Measurements from ENCODE around the gene TWNK. TPM values are rescaled to one million over a fixed set of nuclear protein-coding genes. Genes with fewer than 3 reads are reported as not detected.
"Not testable (repeated sequence)": the region's sequence is repeated elsewhere in the genome, so short reads cannot be mapped to it uniquely, and the experiment has no call there.

The TWNK gene
- polyA plus RNA-seq, 1 donor = 16.3 TPM

DNA sequence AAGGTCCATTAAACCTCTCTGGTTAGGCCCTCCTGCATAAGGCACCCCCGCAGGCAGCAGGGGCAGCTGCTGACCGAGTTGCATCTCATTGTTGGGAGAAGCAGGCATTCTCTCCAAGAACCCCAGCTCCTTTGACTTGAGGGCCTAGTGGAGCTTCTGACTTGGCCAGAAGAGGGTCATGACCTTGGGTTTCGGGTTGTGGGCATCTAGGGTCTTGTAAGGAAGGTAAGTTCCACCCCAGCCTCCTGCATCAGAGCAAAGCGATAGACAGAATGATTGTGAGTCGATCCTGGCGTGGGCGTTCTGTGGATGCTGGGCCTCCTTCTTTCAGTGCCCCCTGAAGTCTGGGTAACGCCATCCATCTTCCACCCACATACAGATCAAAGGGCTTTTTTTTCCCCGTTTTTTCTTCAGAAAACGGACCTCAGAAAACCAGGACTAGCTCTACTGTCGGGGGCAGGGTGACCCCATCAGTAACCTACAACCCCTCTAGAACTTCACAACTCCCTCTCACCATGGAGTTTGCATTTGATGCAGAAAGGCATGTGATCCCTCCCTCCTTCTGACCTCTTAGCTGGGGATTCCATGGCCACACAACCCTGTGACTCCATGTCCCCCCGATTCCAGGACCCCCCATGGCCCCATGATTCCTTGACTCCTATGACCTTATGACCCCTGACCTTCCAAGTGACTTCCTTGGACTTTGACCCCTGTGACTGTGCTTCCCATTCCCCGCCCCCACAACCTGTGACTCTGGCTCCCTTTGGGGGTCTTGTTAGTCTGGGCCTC lies 15.0 kb upstream of the TWNK start:
- no peak for DNase-seq

GRCh38 chr10:100972904-100973535 lies 14.3 kb upstream of the TWNK start:
- no peak for DNase-seq

DNA sequence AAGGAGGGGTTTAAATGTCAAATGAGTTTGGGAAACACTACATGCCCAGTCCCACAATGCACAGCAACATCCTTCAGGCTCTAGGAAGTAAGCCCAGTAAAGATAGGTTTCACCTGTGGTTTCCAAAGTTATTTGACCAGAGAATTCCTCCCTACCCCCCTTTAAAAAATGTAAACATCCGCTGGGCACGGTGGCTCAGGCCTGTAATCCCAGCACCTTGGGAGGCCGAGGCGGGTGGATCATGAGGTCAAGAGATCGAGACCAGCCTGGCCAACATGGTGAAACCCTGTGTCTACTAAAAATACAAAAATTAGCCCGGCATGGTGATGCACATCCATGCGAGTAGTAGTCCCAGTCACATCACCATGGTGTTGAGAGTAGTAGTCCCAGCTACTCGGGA lies 11.9 kb upstream of the TWNK start:
- DNase-seq = not testable (repeated sequence)

DNA sequence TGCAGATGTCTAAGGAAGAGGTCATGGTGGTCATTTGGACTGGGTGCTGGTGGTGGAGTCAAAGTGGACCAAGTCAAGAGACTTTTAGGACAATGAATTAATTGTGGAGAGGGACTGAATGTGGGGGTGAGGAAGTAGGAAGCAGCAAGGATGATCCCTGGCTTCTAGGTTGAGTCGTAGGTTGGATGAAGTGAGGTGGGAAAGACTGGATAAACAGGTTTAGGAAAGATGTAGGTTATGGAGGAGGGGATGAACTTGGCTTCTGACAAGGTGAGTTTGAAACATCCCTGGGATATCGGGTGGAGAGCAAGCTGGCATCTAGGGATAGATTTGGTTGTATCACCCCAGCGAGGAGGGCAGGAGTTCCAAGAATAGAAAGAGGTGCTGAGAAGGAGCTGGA lies 10.4 kb upstream of the TWNK start:
- DNase-seq = no peak

- no peak for DNase-seq
These were observed 9.9 kb upstream of the TWNK start for GRCh38 chr10:100977436-100977835.

DNA sequence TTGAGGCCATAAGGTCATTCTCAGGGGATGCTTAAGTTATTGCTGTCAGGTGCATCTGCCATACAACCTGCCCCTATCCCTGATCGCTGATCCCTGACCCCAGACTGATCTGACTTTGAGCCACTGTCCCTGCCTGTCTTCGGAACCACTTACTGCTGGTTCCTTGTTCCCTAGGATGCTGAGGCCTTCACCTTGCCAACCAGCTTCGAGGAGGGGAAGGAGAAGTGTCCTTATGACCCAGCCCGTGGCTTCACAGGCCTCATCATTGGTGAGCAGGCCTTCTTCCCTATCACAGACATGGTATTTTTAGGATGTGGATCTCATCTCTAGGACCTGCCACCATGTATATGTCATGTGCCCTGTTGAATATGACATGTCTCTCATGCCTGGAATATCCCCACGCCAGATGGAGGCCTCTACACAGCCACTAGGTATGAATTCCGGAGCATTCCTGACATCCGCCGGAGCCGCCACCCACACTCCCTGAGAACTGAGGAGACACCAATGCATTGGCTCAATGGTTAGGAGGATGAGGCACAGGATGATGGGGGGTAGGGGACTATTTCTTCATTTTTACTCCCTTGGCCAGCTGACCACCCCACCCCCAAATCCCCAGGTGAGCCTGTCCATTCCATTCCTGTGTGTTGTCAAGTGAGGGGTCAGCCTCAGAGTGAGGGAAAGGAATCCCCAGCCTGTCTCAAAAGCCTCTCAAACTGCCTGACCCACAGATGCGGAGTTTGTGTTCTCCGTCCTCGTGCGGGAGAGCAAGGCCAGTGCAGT lies 9.0 kb upstream of the TWNK start:
- no peak for DNase-seq

GRCh38 chr10:100978901-100979195 lies 8.5 kb upstream of the TWNK start:
- no peak for DNase-seq

- DNase-seq = no peak
These were observed 7.5 kb upstream of the TWNK start for GRCh38 chr10:100979791-100980272.

DNA sequence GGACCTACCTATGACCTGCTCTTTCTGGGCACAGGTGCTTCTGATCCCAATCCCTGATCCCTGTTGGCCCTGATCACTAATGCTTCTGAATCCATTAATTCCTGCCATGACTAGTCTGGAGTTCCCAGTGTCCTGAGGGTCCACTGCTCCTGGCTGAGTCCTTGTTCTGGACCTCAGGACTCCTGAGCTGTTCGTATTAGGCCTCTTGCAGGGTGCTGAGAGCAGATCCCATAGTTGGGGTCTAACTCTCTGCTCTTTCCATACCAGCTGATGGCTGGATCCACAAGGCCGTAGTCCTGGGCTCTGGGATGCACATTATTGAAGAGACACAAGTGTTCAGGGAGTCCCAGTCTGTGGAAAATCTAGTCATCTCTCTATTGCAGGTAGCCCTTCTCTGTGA lies 7.0 kb upstream of the TWNK start:
- no peak for DNase-seq

DNA sequence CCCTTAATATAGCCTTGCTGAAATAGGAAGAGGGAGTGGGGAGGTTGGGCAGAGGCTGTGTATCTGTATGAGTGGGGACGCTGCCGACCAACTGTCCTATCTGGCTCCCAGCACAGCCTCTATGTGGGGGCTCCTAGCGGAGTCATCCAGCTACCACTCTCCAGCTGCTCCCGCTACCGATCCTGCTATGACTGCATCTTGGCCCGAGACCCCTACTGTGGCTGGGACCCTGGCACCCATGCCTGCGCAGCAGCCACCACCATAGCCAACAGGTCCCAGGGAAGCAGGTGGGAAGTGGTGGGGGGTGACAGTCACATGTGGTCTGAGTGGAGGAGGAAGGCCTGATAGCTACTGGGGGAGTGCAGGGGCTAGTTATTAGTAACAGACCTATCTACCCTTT lies 6.6 kb upstream of the TWNK start:
- DNase-seq = no peak

GRCh38 chr10:100981178-100981772 lies 6.1 kb upstream of the TWNK start:
- no peak for DNase-seq

GRCh38 chr10:100982916-100983830 lies 4.2 kb upstream of the TWNK start:
- DNase-seq = no peak

GRCh38 chr10:100983868-100984671 lies 3.3 kb upstream of the TWNK start:
- DNase-seq = no peak

DNA sequence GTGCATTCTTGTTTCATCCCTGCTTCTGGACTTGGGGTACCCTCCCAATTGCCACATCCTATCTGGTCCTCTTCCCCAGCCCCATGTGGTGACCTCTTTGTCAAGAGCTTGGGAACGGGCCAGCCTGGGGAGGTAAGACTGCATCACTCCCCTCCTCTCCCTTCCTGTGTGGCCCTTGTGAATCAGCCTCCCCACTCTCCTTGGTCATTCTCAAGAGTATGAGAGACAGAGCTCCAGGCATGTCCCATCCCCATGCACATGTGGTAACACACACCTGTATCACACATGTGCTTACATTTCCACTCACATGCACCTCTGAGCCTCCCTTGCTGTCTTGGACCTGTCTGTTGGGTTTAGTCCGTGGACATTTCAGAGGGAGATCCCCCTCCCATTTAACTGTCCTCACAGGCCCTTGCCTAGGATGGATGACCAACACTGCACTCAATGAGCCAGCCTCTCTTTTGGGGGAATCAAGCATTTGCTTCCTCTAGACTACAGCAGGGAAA lies 2.6 kb upstream of the TWNK start:
- DNase-seq = no peak

DNA sequence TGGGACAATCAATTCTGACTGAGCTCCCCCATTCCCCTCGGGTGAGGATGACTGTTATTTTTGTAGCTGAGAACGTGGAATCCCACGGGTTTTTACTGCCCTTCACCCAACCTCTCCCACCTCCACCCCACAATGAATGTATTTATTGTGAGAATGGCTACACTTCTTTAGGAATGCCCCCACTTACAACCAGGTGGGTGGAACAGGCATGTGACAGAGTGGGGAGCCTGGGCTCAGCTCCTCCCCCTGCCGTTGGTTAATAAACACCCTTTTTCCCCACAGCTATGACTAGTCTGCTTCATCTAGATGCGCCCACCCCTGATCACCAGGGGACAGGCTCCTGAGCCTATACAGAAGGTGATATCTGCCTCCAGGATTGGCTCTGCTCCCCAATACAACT lies 2.0 kb upstream of the TWNK start:
- DNase-seq = no peak

- no peak for DNase-seq
These were observed 756 bp upstream of the TWNK start for GRCh38 chr10:100986623-100986951.

GRCh38 chr10:100987685-100988049 lies 324 bp downstream of the TWNK start:
- no peak for DNase-seq

DNA sequence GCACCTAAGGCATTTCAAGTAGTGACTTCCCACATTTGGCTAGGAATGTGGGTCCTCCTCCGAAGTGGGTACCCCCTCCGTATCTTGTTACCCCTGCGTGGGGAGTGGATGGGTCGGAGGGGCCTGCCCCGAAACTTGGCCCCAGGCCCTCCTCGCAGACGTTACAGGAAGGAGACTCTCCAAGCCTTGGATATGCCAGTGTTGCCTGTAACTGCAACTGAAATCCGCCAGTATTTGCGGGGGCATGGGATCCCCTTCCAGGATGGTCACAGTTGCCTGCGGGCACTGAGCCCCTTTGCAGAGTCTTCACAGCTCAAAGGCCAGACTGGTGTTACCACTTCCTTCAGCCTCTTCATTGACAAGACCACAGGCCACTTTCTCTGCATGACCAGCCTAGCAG lies 823 bp downstream of the TWNK start:
- DNase-seq = no peak

DNA sequence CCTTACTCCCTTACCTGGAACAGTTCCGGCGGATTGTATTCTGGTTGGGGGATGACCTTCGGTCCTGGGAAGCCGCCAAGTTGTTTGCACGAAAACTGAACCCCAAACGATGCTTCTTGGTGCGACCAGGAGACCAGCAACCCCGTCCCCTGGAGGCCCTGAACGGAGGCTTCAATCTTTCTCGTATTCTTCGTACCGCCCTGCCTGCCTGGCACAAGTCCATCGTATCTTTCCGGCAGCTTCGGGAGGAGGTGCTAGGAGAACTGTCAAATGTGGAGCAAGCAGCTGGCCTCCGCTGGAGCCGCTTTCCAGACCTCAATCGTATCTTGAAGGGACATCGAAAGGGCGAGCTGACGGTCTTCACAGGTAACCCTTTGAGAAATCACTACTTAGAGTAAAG lies 1.7 kb downstream of the TWNK start:
- DNase-seq = no peak

DNA sequence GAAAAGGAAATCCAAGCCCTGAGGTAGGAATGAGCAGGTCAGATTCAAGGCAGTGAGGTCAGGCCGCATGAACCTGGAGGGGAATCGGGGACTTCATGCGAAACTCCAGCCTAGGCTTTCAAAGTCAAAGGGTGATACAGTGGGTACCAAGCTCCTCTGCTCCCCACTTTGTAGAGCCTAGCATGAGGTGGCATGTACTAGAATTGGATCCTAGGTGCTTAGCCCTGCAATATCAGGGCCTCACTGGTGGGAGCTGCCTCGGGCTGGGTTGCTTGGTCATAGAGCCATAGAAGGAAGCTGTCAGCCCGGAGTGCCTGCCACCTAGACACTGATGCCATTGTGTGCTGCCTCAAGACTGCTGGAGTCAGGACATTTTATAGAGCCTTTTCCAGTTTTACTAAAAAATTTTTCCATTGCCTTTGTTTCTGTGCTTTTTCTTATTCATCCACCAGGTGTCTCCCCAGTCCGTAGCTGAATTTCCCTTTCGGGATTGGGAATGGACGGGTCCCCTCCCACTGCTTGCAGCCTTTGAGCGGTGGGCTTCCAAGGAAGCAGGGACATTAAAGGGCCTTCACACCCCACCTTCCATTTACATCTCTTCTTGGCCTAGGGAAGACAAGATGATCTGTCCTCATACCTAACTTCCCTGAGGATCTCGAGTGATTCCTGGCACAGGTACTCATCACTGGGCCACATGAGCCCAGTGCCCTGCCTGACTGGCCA lies 6.8 kb downstream of the TWNK start:
- no peak for DNase-seq

Measured in left kidney (tissue), 2 donors.